HL-60/S4 (cell line): ENCODE data around the gene SNRNP200.
"Not testable (repeated sequence)": the region's sequence is repeated elsewhere in the genome, so short reads cannot be mapped to it uniquely, and the experiment has no call there.

ENCODE experiments used
- in situ Hi-C: fragments of 300-500 bp; cut with MboI; formaldehyde crosslinking; loops from 2 replicates; pipeline ENCODE4 v1.14.3; 2022; ENCODE audit warnings: low sequenced_read_pairs

SNRNP200 gene

GRCh38 chr2:96276787-96277499 lies 28.4 kb downstream of the SNRNP200 start:
- in situ Hi-C loops, result no loop called here

GRCh38 chr2:96274355-96275056 lies 30.8 kb downstream of the SNRNP200 start:
- in situ Hi-C loops, result no loop called here

- in situ Hi-C loops, result no loop called here
Measured at GRCh38 chr2:96273763-96274162, 31.6 kb downstream of the SNRNP200 start.

GRCh38 chr2:96271995-96272394 lies 33.4 kb downstream of the SNRNP200 start:
- in situ Hi-C loops, result no loop called here

GRCh38 chr2:96267159-96267971 lies 38.0 kb downstream of the SNRNP200 start:
- in situ Hi-C loops, result no loop called here

GRCh38 chr2:96265840-96266679 lies 39.3 kb downstream of the SNRNP200 start, which contains the start of the genes CIAO1 and TMEM127:
Gene CIAO1, plus strand, starts transcription at chr2:96266225. Its CDS starts 126 bp downstream, at chr2:96266351.
Gene TMEM127, minus strand, starts transcription at chr2:96265997. Its CDS starts 616 bp downstream, at chr2:96265381.
- in situ Hi-C loops, result no loop called here

- in situ Hi-C loops, result no loop called here
Measured at GRCh38 chr2:96265349-96265839, 40.0 kb downstream of the SNRNP200 start.

- in situ Hi-C loops, result no loop called here
Measured at GRCh38 chr2:96264656-96265348, 40.5 kb downstream of the SNRNP200 start.

GRCh38 chr2:96264086-96264485 lies 41.3 kb downstream of the SNRNP200 start:
- in situ Hi-C loops, result no loop called here

GRCh38 chr2:96262306-96262705 lies 43.0 kb downstream of the SNRNP200 start:
- in situ Hi-C loops, result no loop called here

GRCh38 chr2:96261328-96262003 lies 43.9 kb downstream of the SNRNP200 start:
- in situ Hi-C loops, result no loop called here

GRCh38 chr2:96260387-96261260 lies 44.7 kb downstream of the SNRNP200 start:
- in situ Hi-C loops, result no loop called here

GRCh38 chr2:96259497-96259921 lies 45.8 kb downstream of the SNRNP200 start:
- in situ Hi-C loops, result no loop called here

- in situ Hi-C loops, result no loop called here
Measured at GRCh38 chr2:96258166-96259022, 47.0 kb downstream of the SNRNP200 start.

GRCh38 chr2:96257744-96258143 lies 47.6 kb downstream of the SNRNP200 start:
- in situ Hi-C loops, result not testable (repeated sequence)

- in situ Hi-C loops, result no loop called here
Measured at GRCh38 chr2:96256611-96257113, 48.7 kb downstream of the SNRNP200 start.

GRCh38 chr2:96254571-96254970 lies 50.8 kb downstream of the SNRNP200 start:
- in situ Hi-C loops, result no loop called here
